CD4-positive, alpha-beta T cell treated with Interleukin-12 subunit alpha and Interleukin-12 subunit beta, for 1 hour (primary cell): ENCODE measurements around the gene KCNJ4.

Experiments
- DNase-seq: peaks from one replicate; pipeline ENCODE4 v3.0.0-alpha.2; 2020

The KCNJ4 gene

GRCh38 chr22:38455076-38455529 is at the start of gene KCNJ4:
Gene KCNJ4 (minus strand): TSS chr22:38455199. CDS start chr22:38428132, 27,067 bp downstream.
- no peak for DNase-seq

- DNase-seq: no peak
These were observed 48.0 kb upstream of the KCNJ4 start for GRCh38 chr22:38503021-38503420.

- DNase-seq: no peak
These were observed 47.0 kb upstream of the KCNJ4 start for GRCh38 chr22:38501797-38502672.

- no peak for DNase-seq
These were observed 42.9 kb upstream of the KCNJ4 start for GRCh38 chr22:38497869-38498268.

- DNase-seq: no peak
These were observed 39.9 kb upstream of the KCNJ4 start for GRCh38 chr22:38494939-38495338.

- DNase-seq: no peak
These were observed 39.5 kb upstream of the KCNJ4 start for GRCh38 chr22:38494498-38494897.

GRCh38 chr22:38491707-38492348 is 36.8 kb upstream of the KCNJ4 start:
- DNase-seq: no peak

GRCh38 chr22:38490915-38491314 is 35.9 kb upstream of the KCNJ4 start:
- no peak for DNase-seq

GRCh38 chr22:38490475-38490874 is 35.5 kb upstream of the KCNJ4 start:
- no peak for DNase-seq

GRCh38 chr22:38489561-38490145 is 34.7 kb upstream of the KCNJ4 start:
- no peak for DNase-seq

- DNase-seq: no peak
These were observed 34.1 kb upstream of the KCNJ4 start for GRCh38 chr22:38489142-38489541.

GRCh38 chr22:38487946-38488345 is 32.9 kb upstream of the KCNJ4 start:
- no peak for DNase-seq

- no peak for DNase-seq
These were observed 30.8 kb upstream of the KCNJ4 start for GRCh38 chr22:38485783-38486182.

GRCh38 chr22:38484244-38484643 is 29.2 kb upstream of the KCNJ4 start:
- no peak for DNase-seq

- no peak for DNase-seq
These were observed 27.8 kb upstream of the KCNJ4 start for GRCh38 chr22:38482662-38483308.

- no peak for DNase-seq
These were observed 26.9 kb upstream of the KCNJ4 start for GRCh38 chr22:38481871-38482332.

- DNase-seq: no peak
These were observed 26.3 kb upstream of the KCNJ4 start for GRCh38 chr22:38481162-38481870.

- DNase-seq: no peak
These were observed 24.3 kb upstream of the KCNJ4 start for GRCh38 chr22:38479096-38479837.

GRCh38 chr22:38477585-38477984 is 22.6 kb upstream of the KCNJ4 start:
- DNase-seq: no peak

- DNase-seq: no peak
These were observed 19.1 kb upstream of the KCNJ4 start for GRCh38 chr22:38474003-38474607.

- DNase-seq: no peak
These were observed 16.2 kb upstream of the KCNJ4 start for GRCh38 chr22:38471237-38471636.
